CD14-positive monocyte (primary cell): ENCODE results near the gene CELF5. TPM values are rescaled to one million over a fixed set of nuclear protein-coding genes. Genes with fewer than 3 reads are reported as not detected.

Source experiments
- DNase-seq, 3 donors: peaks; one replicate each; pipeline ENCODE4 v3.0.0-alpha.2; 2011 to 2022
- H2AFZ ChIP-seq: 2 replicates; pipeline ENCODE4 v1.6.0; 2012; ENCODE audit warnings: mild to moderate bottlenecking, low read depth, low read length, inconsistent platforms; ENCODE audit not compliant: insufficient read depth, poor library complexity, severe bottlenecking
- H3K27ac ChIP-seq, 2 donors: 1 replicate in 1 of 2; 2 replicates in 1 of 2; pipeline ENCODE4 v1.5.1; 2012 to 2013; ENCODE audit warnings: low read length in 2 of 2, control low read depth in 1 of 2, inconsistent platforms in 1 of 2, low read depth in 1 of 2, mild to moderate bottlenecking in 1 of 2
- H3K27me3 ChIP-seq, 2 donors: one replicate each; pipeline versions ENCODE4 v1.6.0 to v1.6.1; 2011 to 2013; ENCODE audit warnings: low read length in 2 of 2; ENCODE audit not compliant: control insufficient read depth in 2 of 2, insufficient read depth in 2 of 2
- H3K36me3 ChIP-seq, 2 donors: replicated peaks in 1 of 2; 1 replicate in 1 of 2; 2 replicates in 1 of 2; pipeline versions ENCODE4 v1.5.1 to v1.6.1; 2012 to 2013; ENCODE audit warnings: low read length in 2 of 2, control low read depth in 1 of 2, inconsistent platforms in 1 of 2, mild to moderate bottlenecking in 1 of 2; ENCODE audit not compliant: insufficient read depth in 2 of 2, control insufficient read depth in 1 of 2
- H3K4me1 ChIP-seq, 2 donors: 1 replicate in 1 of 2; 2 replicates in 1 of 2; pipeline versions ENCODE4 v1.5.1 to v1.6.1; 2012 to 2013; ENCODE audit warnings: low read length in 2 of 2, control low read depth in 1 of 2, inconsistent platforms in 1 of 2, mild to moderate bottlenecking in 1 of 2, moderate library complexity in 1 of 2; ENCODE audit not compliant: insufficient read depth in 2 of 2, control insufficient read depth in 1 of 2
- H3K4me2 ChIP-seq: replicated peaks from 2 replicates; pipeline ENCODE3; 2012; ENCODE audit warnings: low read length, moderate library complexity, mild to moderate bottlenecking; ENCODE audit not compliant: poor library complexity, severe bottlenecking; ENCODE audit errors: extremely low read depth
- H3K4me3 ChIP-seq, 3 experiments: fragments of 200-600 bp in 1 of 3; sonication (generic) in 1 of 3; replicated peaks in 1 of 3; 1 replicate in 2 of 3; 2 replicates in 1 of 3; pipeline ENCODE4 v1.5.1; 2011 to 2013; ENCODE audit warnings: low read length in 3 of 3, mild to moderate bottlenecking in 3 of 3, control low read depth in 2 of 3, low read depth in 2 of 3, inconsistent platforms in 1 of 3, moderate library complexity in 1 of 3
- H3K79me2 ChIP-seq: 2 replicates; pipeline ENCODE4 v1.6.0; 2012; ENCODE audit warnings: mild to moderate bottlenecking, control low read depth, inconsistent platforms, low read length, moderate library complexity; ENCODE audit not compliant: insufficient read depth
- H3K9ac ChIP-seq: 2 replicates; pipeline ENCODE4 v1.6.0; 2017; ENCODE audit warnings: low read length, mild to moderate bottlenecking; ENCODE audit not compliant: insufficient read depth, poor library complexity, severe bottlenecking
- H3K9me3 ChIP-seq, 2 donors: replicated peaks in 1 of 2; 1 replicate in 1 of 2; 2 replicates in 1 of 2; pipeline versions ENCODE4 v1.5.1 to v1.6.1; 2012 to 2013; ENCODE audit warnings: low read length in 2 of 2, control low read depth in 1 of 2; ENCODE audit not compliant: control insufficient read depth in 1 of 2, insufficient read depth in 1 of 2
- H4K20me1 ChIP-seq: 2 replicates; pipeline ENCODE4 v1.6.0; 2012; ENCODE audit warnings: mild to moderate bottlenecking, low read length, control low read depth, moderate library complexity; ENCODE audit not compliant: insufficient read depth
- H3K27ac Mint-ChIP-seq, 7 donors: one replicate each; pipeline ENCODE4 v1.8.0; 2020; ENCODE audit warnings: mild to moderate bottlenecking in 7 of 7, mixed read lengths in 7 of 7, moderate library complexity in 6 of 7, inconsistent platforms in 2 of 7
- H3K27me3 Mint-ChIP-seq, 3 donors: one replicate each; pipeline ENCODE4 v1.8.0; 2021 to 2022; ENCODE audit warnings: low read depth in 3 of 3, mild to moderate bottlenecking in 3 of 3, mixed read lengths in 3 of 3, moderate library complexity in 3 of 3, inconsistent platforms in 1 of 3
- H3K36me3 Mint-ChIP-seq, 2 donors: one replicate each; pipeline ENCODE4 v1.8.0; 2020; ENCODE audit warnings: mixed read lengths in 2 of 2, inconsistent platforms in 1 of 2, mild to moderate bottlenecking in 1 of 2
- H3K4me1 Mint-ChIP-seq: one replicate; pipeline ENCODE4 v1.8.0; 2020; ENCODE audit warnings: mild to moderate bottlenecking, mixed read lengths
- H3K4me3 Mint-ChIP-seq, 2 donors: one replicate each; pipeline ENCODE4 v1.8.0; 2020; ENCODE audit warnings: mild to moderate bottlenecking in 2 of 2, mixed read lengths in 2 of 2, moderate library complexity in 1 of 2
- H3K9me3 Mint-ChIP-seq, 7 donors: one replicate each; pipeline ENCODE4 v1.8.0; 2020 to 2022; ENCODE audit warnings: mixed read lengths in 7 of 7, mild to moderate bottlenecking in 6 of 7, moderate library complexity in 6 of 7, inconsistent platforms in 2 of 7
- WGBS: methylation state at CpG from one replicate; pipeline ENCODE4 v1.1.5; 2013; ENCODE audit warnings: missing lambda C conversion rate; ENCODE audit not compliant: insufficient coverage; 5-methylcytosine and 5-hydroxymethylcytosine counted together
- intact Hi-C, 2 donors: fragments of 100-400 bp; cut with micrococcal nuclease; formaldehyde crosslinking; loops; one replicate each; pipeline versions ENCODE4 v1.15.0 to v1.15.1; 2023
- polyA plus RNA-seq, 3 donors: library from polyadenylated mRNA; depleted of rRNA in 1 of 3; unstranded in 2 of 3; stranded (reverse) in 1 of 3; fragments of 300-500 nt in 2 of 3; fragments of >200 nt in 1 of 3; fragmentation: Illumina TruSeq in 2 of 3; gene quantifications; 1 replicate in 2 of 3; 2 replicates in 1 of 3; pipeline ENCODE4 v1.2.3, GENCODE V29; 2012 to 2021
- TF ChIP-seq, protein P1 (sequence below): fragments of 200-600 bp; IDR thresholded peaks from one replicate; pipeline ENCODE4 v1.8.0; 2022; ENCODE audit warnings: antibody characterized with exemption, mild to moderate bottlenecking

CELF5 gene
- polyA plus RNA-seq, 3 donors, result not detected

DNA sequence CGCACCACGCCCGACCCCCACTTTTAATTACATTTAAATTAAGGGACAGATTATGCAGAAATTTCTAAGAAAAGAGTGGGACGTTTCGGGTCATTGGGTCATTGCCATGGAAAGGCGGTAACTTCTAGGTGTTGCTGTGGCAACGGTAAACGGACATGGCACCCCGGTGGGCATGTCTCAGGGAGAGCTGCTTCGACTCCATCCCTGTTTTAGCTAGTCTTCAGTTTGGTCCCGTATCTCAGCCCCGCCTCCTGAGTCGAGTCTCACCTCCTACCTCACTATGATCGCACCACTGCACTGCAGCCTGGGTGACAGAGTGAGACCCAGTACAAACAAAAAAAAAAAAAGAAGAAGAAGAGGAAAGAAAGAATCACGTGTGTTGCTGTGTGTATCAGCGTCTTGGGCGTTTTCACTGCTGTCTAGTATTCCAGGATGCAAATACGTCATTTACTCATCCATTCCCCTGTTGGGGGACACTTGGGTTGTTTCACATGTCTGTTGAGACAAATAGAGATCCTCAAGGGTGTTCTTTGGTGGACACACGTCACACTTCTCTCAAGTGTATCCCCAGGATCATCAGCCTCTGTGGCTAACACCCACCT lies 41.7 kb downstream of the CELF5 start:
- WGBS, result 92% methylated on average over 5 of the region's 19 CpGs

DNA sequence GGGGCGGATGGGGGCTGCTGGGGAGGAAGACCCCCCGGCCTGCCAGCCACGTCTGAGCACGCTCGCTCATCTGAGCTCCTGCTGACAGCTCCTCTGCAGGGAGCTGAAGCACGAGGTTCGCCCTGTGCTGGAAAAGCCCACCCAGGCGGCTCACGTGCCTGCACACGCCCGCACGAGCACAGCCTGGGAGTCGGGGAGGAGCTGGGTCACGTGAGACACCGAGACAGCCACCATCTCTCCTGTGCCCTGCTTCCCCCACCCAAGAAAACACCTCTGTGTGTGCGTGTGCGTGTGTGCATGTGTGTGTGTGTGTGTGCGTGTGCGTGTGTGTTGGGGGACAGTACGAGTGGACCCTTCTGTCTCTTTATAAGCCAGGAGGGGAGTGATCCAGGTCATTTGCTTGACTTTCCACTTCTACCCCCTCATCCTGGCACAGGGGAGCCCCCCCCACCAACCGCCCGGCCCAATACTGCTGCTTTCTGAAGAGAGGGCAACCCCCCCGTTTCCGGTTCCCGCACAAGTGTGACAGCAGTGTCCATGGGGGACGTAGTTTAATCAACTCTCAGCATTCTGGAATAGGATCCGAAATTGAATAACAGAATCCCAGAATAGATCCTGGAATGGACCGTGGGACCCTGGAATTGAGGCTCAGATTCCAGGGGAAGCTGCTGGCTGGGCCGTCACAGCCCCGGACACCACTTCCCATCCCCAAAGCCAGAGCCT lies 42.5 kb downstream of the CELF5 start:
- H3K79me2 ChIP-seq, result no peaks in the 10 kb centered on the region
- H4K20me1 ChIP-seq, result no peaks in the 10 kb centered on the region
- 75% methylated on average over 20 of the region's 30 CpGs for WGBS
- no peak overlapping the region for H2AFZ ChIP-seq
- H3K27ac ChIP-seq, result no peak overlapping the region
- H3K9me3 ChIP-seq, result peaks cover 0 to 5% of the 10 kb centered on the region in 2 donors
- Mint-ChIP-seq H3K36me3 (no peaks in the 10 kb centered on the region), H3K4me3 (no peak overlapping the region), H3K4me1 (no peaks in the 10 kb centered on the region), H3K27me3 (peaks cover 30 to 47% (median 45%) of the 10 kb centered on the region in 3 donors), H3K9me3 (peaks cover 0 to 12% (median 5%) of the 10 kb centered on the region in 7 donors), H3K27ac (peak overlapping the region in 1 of 7 donors; percentile 11)
- no peak overlapping the region for H3K4me2 ChIP-seq
- H3K27me3 ChIP-seq, result peaks cover 5 to 23% of the 10 kb centered on the region in 2 donors
- no peak overlapping the region for H3K4me3 ChIP-seq
- H3K4me1 ChIP-seq, result no peaks in the 10 kb centered on the region
- no peaks in the 10 kb centered on the region for H3K36me3 ChIP-seq
- no peak overlapping the region for H3K9ac ChIP-seq
- DNase-seq, result no peak
- TF ChIP-seq, protein P1, sequence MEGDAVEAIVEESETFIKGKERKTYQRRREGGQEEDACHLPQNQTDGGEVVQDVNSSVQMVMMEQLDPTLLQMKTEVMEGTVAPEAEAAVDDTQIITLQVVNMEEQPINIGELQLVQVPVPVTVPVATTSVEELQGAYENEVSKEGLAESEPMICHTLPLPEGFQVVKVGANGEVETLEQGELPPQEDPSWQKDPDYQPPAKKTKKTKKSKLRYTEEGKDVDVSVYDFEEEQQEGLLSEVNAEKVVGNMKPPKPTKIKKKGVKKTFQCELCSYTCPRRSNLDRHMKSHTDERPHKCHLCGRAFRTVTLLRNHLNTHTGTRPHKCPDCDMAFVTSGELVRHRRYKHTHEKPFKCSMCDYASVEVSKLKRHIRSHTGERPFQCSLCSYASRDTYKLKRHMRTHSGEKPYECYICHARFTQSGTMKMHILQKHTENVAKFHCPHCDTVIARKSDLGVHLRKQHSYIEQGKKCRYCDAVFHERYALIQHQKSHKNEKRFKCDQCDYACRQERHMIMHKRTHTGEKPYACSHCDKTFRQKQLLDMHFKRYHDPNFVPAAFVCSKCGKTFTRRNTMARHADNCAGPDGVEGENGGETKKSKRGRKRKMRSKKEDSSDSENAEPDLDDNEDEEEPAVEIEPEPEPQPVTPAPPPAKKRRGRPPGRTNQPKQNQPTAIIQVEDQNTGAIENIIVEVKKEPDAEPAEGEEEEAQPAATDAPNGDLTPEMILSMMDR, result no peak
- intact Hi-C loops, result no loop called here

More for the DNA sequence above, 41.7 kb downstream of the CELF5 start:
- Histone ChIP-seq H3K4me2 (no peak overlapping the region), H3K9ac (no peak overlapping the region), H3K36me3 (no peaks in the 10 kb centered on the region), H3K9me3 (peaks cover 0 to 5% of the 10 kb centered on the region in 2 donors), H4K20me1 (no peaks in the 10 kb centered on the region), H3K4me1 (no peaks in the 10 kb centered on the region), H3K79me2 (no peaks in the 10 kb centered on the region), H3K27ac (no peak overlapping the region), H3K4me3 (no peak overlapping the region), H3K27me3 (peaks cover 5 to 17% of the 10 kb centered on the region in 2 donors), H2AFZ (no peak overlapping the region)
- H3K4me1 Mint-ChIP-seq, result no peaks in the 10 kb centered on the region
- intact Hi-C loops, result no loop called here
- H3K36me3 Mint-ChIP-seq, result no peaks in the 10 kb centered on the region
- TF ChIP-seq, protein P1, result no peak
- H3K27ac Mint-ChIP-seq, result peak overlapping the region in 1 of 7 donors; percentile 20
- no peak overlapping the region for H3K4me3 Mint-ChIP-seq
- H3K9me3 Mint-ChIP-seq, result peaks cover 0 to 12% (median 4%) of the 10 kb centered on the region in 7 donors
- H3K27me3 Mint-ChIP-seq, result peaks cover 22 to 39% (median 37%) of the 10 kb centered on the region in 3 donors
- DNase-seq, result no peak
